Adipocyte (in vitro differentiated cells): ENCODE measurements around the gene BAG5.
A peak's percentile ranks its signal among the peaks of the same experiment; 100 is the strongest.

Experiments used
- DNase-seq: peaks from one replicate; pipeline ENCODE4 v3.0.0-alpha.2; 2015; ENCODE audit warnings: low read depth
- H3K27me3 ChIP-seq: replicated peaks from 2 replicates; pipeline ENCODE4 v1.7.0; 2013; ENCODE audit warnings: mild to moderate bottlenecking, low read length, moderate library complexity; ENCODE audit not compliant: control insufficient read depth, insufficient read depth
- H3K36me3 ChIP-seq: 2 replicates; pipeline ENCODE4 v1.7.0; 2013; ENCODE audit warnings: low read length, mild to moderate bottlenecking, moderate library complexity; ENCODE audit not compliant: control insufficient read depth, insufficient read depth, severe bottlenecking
- H3K4me1 ChIP-seq: 2 replicates; pipeline ENCODE4 v1.7.0; 2013; ENCODE audit warnings: mild to moderate bottlenecking, low read length, moderate library complexity; ENCODE audit not compliant: control insufficient read depth, insufficient read depth
- H3K4me3 ChIP-seq: 2 replicates; pipeline ENCODE4 v1.7.0; 2013; ENCODE audit warnings: mild to moderate bottlenecking, low read length, moderate library complexity
- H3K9ac ChIP-seq: 2 replicates; pipeline ENCODE4 v1.7.0; 2013; ENCODE audit warnings: mild to moderate bottlenecking, low read length, moderate library complexity
- H3K9me3 ChIP-seq: 2 replicates; pipeline ENCODE4 v1.7.0; 2013; ENCODE audit warnings: mild to moderate bottlenecking, low read length, moderate library complexity; ENCODE audit not compliant: control insufficient read depth

The BAG5 gene

GRCh38 chr14:103584326-103584915 is 22.0 kb upstream of the BAG5 start:
- Histone ChIP-seq H3K9ac (no peak overlapping the region), H3K9me3 (no peaks in the 10 kb centered on the region), H3K27me3 (no peaks in the 10 kb centered on the region), H3K4me3 (no peak overlapping the region), H3K4me1 (no peaks in the 10 kb centered on the region), H3K36me3 (peaks cover 33% of the 10 kb centered on the region)
- DNase-seq, result no peak

- H3K4me1 ChIP-seq, result peaks cover 3% of the 10 kb centered on the region
- H3K9me3 ChIP-seq, result no peaks in the 10 kb centered on the region
- no peak overlapping the region for H3K4me3 ChIP-seq
- H3K9ac ChIP-seq, result no peak overlapping the region
- H3K36me3 ChIP-seq, result peaks cover 39% of the 10 kb centered on the region
- H3K27me3 ChIP-seq, result no peaks in the 10 kb centered on the region
- DNase-seq, result no peak
These were observed 19.7 kb upstream of the BAG5 start for GRCh38 chr14:103581954-103582703.

DNA sequence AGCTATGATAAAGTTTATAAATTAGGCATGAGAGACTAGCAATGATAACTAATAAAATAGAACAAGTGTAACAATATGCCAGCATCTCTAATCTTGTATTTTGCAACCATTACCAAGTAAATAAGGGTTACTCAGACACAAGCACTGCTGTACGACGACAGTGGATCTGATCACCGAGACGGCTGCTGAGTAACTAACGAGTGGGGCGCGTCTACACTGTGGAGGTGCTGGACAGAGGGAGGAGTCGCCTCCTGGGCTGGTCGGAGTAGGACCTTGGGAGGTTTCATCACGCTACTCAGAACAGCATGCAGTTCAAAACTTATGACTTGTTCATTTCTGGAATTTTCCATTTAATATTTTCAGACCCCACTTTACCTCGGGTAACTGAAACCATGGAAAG is 18.7 kb upstream of the BAG5 start:
- DNase-seq, result no peak
- no peaks in the 10 kb centered on the region for H3K27me3 ChIP-seq
- H3K4me3 ChIP-seq, result no peak overlapping the region
- H3K36me3 ChIP-seq, result peaks cover 40% of the 10 kb centered on the region
- H3K4me1 ChIP-seq, result peaks cover 13% of the 10 kb centered on the region
- no peaks in the 10 kb centered on the region for H3K9me3 ChIP-seq
- no peak overlapping the region for H3K9ac ChIP-seq

DNA sequence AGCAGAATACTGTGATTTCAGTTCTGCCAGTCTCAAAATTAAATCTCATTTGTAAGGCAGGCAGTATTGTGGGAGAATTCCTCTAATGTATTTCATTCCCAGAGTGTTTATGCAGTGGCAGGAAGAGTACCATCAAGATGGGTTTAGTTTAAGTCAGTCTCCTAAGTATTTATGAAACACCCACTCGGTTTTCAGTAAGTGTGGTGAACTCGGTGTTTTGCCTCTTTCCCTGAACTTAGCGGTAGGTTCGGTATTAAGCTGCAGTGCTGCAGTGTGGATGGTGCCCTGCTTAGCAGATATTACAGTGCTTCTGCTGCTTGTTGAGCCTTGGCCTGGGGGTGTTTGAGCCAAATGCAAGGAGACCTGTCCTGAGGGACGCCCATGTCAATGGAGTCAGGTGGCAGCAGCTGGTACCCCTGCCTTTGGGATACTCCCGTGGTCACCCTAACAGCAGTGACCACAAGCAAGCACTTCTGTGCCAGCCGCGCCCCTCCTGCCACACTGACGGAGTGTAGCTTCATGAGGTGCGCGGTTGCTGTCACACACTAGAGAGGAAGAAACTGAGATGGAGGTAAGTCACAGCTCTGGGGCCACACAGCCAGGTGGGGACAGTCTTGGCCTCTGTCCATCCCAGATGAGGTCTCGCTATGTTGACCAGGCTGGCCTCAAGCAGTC is 16.1 kb upstream of the BAG5 start:
- DNase-seq, result no peak
- Histone ChIP-seq H3K36me3 (peaks cover 53% of the 10 kb centered on the region), H3K4me1 (peaks cover 17% of the 10 kb centered on the region), H3K9me3 (no peaks in the 10 kb centered on the region), H3K9ac (no peak overlapping the region), H3K27me3 (no peaks in the 10 kb centered on the region), H3K4me3 (no peak overlapping the region)

DNA sequence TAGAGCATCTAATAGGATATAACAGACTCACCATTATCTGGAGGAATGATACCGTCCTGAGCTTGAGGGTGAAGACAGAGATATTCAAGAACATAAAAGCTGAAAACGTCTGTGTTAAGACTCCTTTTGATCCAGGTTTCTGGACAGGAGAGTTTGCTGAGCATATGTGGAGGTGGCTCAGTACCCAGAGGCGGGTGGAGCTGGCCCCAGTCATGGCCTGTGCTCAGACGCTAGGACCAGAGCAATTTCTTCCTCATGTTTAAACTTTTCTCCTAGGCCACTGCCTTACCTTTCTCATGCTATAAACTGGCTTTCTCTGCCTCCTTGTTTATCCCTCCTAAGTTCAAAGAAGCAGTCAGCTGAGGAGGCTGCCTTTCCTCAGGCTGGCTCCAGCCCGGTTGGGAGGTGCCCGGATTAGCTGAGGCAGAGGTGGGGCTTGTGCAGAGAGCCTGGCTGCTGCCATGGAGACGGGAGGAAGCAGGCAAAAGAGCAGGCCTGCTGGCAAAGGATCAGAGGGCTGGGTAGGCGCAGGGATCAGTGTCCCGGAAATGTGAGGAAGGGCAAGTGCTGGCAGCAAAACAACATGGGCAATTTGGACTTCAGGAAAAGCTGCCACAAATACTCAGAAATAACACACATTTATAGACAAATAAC is 14.0 kb upstream of the BAG5 start:
- Histone ChIP-seq H3K4me1 (peaks cover 17% of the 10 kb centered on the region), H3K4me3 (peak overlapping the region; percentile 7), H3K9ac (peak overlapping the region; percentile 76), H3K27me3 (no peaks in the 10 kb centered on the region), H3K9me3 (no peaks in the 10 kb centered on the region), H3K36me3 (peaks cover 58% of the 10 kb centered on the region)
- peak; percentile 96 for DNase-seq

DNA sequence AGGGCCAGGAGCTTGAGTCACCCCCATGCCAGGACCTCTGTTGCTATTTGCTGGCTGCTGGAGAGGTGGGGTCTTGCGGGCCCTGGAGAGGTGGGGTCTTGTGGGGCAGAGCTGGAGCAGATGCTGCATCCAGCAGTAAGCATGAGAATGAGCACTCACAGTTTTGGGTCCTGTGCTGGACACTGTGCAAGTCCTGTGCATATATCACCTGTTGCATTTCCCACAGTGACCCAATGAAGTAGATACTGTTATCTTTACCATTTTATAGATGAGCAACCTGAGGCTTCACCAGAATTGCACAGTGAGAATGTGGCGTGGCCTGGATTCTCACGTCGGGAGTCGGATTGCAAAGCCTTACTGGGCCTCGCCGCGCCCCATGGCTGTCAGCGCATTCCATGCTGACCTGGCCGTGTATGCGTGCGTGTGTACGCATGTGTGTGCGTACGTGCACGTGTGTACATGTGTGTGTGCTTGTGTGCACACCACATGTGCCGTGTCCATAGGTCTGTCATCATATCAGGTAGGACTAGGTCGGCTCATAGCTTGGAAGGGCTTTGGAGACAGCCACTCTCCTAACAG is 12.3 kb upstream of the BAG5 start:
- no peak overlapping the region for H3K4me3 ChIP-seq
- peaks cover 52% of the 10 kb centered on the region for H3K36me3 ChIP-seq
- no peak for DNase-seq
- H3K9me3 ChIP-seq, result no peaks in the 10 kb centered on the region
- H3K4me1 ChIP-seq, result peaks cover 17% of the 10 kb centered on the region
- no peak overlapping the region for H3K9ac ChIP-seq
- no peaks in the 10 kb centered on the region for H3K27me3 ChIP-seq

DNA sequence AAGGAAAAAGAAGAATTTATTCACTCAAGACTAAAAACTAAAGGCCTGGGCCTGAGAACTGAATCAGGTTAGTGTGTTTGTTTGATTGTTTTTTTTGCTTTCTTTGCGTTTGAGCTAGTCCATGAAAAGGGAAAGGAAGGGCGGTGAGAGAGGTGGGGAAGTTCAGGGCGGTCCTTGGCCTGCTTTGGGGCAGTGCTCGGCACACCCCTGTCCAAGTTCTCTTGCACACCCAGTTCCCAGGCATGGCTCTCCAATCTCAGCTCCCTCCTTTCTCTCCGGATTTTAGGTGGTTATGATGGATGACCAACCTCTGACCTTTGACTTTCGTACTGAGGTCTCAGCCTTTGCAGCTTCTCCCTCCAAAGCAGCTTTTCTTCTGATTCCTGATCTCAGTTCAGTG is 11.6 kb upstream of the BAG5 start:
- Histone ChIP-seq H3K36me3 (peaks cover 51% of the 10 kb centered on the region), H3K27me3 (no peaks in the 10 kb centered on the region), H3K4me1 (peaks cover 17% of the 10 kb centered on the region), H3K9ac (no peak overlapping the region), H3K4me3 (no peak overlapping the region), H3K9me3 (no peaks in the 10 kb centered on the region)
- DNase-seq, result no peak

GRCh38 chr14:103569408-103569807 is 7.0 kb upstream of the BAG5 start:
- Histone ChIP-seq H3K36me3 (peaks cover 26% of the 10 kb centered on the region), H3K4me1 (peaks cover 3% of the 10 kb centered on the region), H3K27me3 (no peaks in the 10 kb centered on the region), H3K4me3 (no peak overlapping the region), H3K9me3 (no peaks in the 10 kb centered on the region), H3K9ac (no peak overlapping the region)
- no peak for DNase-seq

- DNase-seq, result no peak
- H3K4me1 ChIP-seq, result peaks cover 7% of the 10 kb centered on the region
- no peak overlapping the region for H3K9ac ChIP-seq
- H3K4me3 ChIP-seq, result no peak overlapping the region
- peaks cover 21% of the 10 kb centered on the region for H3K36me3 ChIP-seq
- no peaks in the 10 kb centered on the region for H3K27me3 ChIP-seq
- no peaks in the 10 kb centered on the region for H3K9me3 ChIP-seq
These were observed 6.5 kb upstream of the BAG5 start for GRCh38 chr14:103568952-103569351.

GRCh38 chr14:103563844-103564505 is 1.5 kb upstream of the BAG5 start:
- H3K4me1 ChIP-seq, result peaks cover 34% of the 10 kb centered on the region
- H3K9ac ChIP-seq, result peak overlapping the region; percentile 92
- H3K36me3 ChIP-seq, result peaks cover 20% of the 10 kb centered on the region
- H3K9me3 ChIP-seq, result no peaks in the 10 kb centered on the region
- peak overlapping the region; percentile 90 for H3K4me3 ChIP-seq
- H3K27me3 ChIP-seq, result no peaks in the 10 kb centered on the region
- DNase-seq, result peak; percentile 13
